PC-3 (cell line): Measurements from ENCODE around the gene LMOD3.

Source experiments
- CTCF ChIP-seq: fragments of 300-600 bp; sonication (generic); conservative IDR thresholded peaks from 2 replicates; pipeline ENCODE4 v1.5.1; 2017; ENCODE audit warnings: antibody characterized with exemption, low read depth, mild to moderate bottlenecking, low read length
- EZH2 ChIP-seq: fragments of 300-600 bp; sonication (generic); IDR thresholded peaks from one replicate; pipeline ENCODE4 v1.6.1; 2017; ENCODE audit warnings: antibody characterized with exemption, mild to moderate bottlenecking, low read length; ENCODE audit not compliant: unreplicated experiment
- EZH2phosphoT487 ChIP-seq: fragments of 300-600 bp; sonication (generic); IDR thresholded peaks from 2 replicates; pipeline ENCODE4 v1.6.1; 2018; ENCODE audit warnings: mild to moderate bottlenecking, antibody characterized with exemption, low read length, borderline replicate concordance

- TF ChIP-seq CTCF (no peak), EZH2phosphoT487 (no peak), EZH2 (no peak)
These were observed 27.2 kb upstream of the LMOD3 start for GRCh38 chr3:69149586-69149985.
